Liver (tissue), 9 donors: ENCODE data around the gene MAT2A. TPM values are rescaled to one million over a fixed set of nuclear protein-coding genes. Genes with fewer than 3 reads are reported as not detected.

Experiments
- DNase-seq: peaks from one replicate; pipeline ENCODE4 v3.0.0-alpha.2; 2017; ENCODE audit warnings: low spot score
- H3K27ac ChIP-seq, 2 donors: one replicate each; pipeline ENCODE4 v1.7.0; 2013; ENCODE audit warnings: inconsistent platforms in 2 of 2, low read length in 2 of 2, control low read depth in 1 of 2, low read depth in 1 of 2, mild to moderate bottlenecking in 1 of 2
- H3K27me3 ChIP-seq, 4 donors: one replicate each; pipeline versions ENCODE4 v1.6.1 to v1.7.0; 2013; ENCODE audit warnings: low read length in 3 of 4, inconsistent platforms in 1 of 4, mild to moderate bottlenecking in 1 of 4, moderate library complexity in 1 of 4; ENCODE audit not compliant: control insufficient read depth in 4 of 4, insufficient read depth in 4 of 4
- H3K36me3 ChIP-seq, 4 donors: one replicate each; pipeline versions ENCODE4 v1.6.1 to v1.7.0; 2013; ENCODE audit warnings: low read length in 3 of 4, mild to moderate bottlenecking in 3 of 4, low read depth in 1 of 4, moderate library complexity in 1 of 4; ENCODE audit not compliant: control insufficient read depth in 4 of 4, insufficient read depth in 3 of 4
- H3K4me1 ChIP-seq, 4 donors: one replicate each; pipeline versions ENCODE4 v1.6.1 to v1.7.0; 2013; ENCODE audit warnings: low read length in 3 of 4, mild to moderate bottlenecking in 3 of 4, moderate library complexity in 1 of 4; ENCODE audit not compliant: control insufficient read depth in 4 of 4, insufficient read depth in 4 of 4
- H3K4me3 ChIP-seq, 3 donors: one replicate each; pipeline versions ENCODE4 v1.6.1 to v1.7.0; 2013; ENCODE audit warnings: low read length in 3 of 3, control low read depth in 1 of 3, low read depth in 1 of 3, mild to moderate bottlenecking in 1 of 3
- H3K9ac ChIP-seq, 2 donors: one replicate each; pipeline ENCODE4 v1.7.0; 2013; ENCODE audit warnings: low read length in 2 of 2, mild to moderate bottlenecking in 2 of 2, moderate library complexity in 2 of 2, control low read depth in 1 of 2, low read depth in 1 of 2
- H3K9me3 ChIP-seq, 4 donors: one replicate each; pipeline versions ENCODE4 v1.6.1 to v1.7.0; 2013; ENCODE audit warnings: low read length in 3 of 4; ENCODE audit not compliant: control insufficient read depth in 4 of 4
- ATF3 ChIP-seq: IDR thresholded peaks from 2 replicates; pipeline ENCODE4 v1.6.1; 2016; ENCODE audit warnings: antibody characterized with exemption
- CTCF ChIP-seq: fragments of 150-350 bp; IDR thresholded peaks from 2 replicates; pipeline ENCODE4 v1.5.1; 2017; ENCODE audit warnings: improper control_type of control experiment, low read depth, low read length; ENCODE audit not compliant: missing input control
- FOXA2 ChIP-seq: IDR thresholded peaks from 2 replicates; pipeline ENCODE4 v1.6.1; 2016; ENCODE audit warnings: antibody characterized with exemption
- GABPA ChIP-seq, 2 donors: IDR thresholded peaks in 1 of 2; conservative IDR thresholded peaks in 1 of 2; 2 replicates each; pipeline ENCODE4 v1.6.1; 2016; ENCODE audit warnings: antibody characterized with exemption in 2 of 2, mild to moderate bottlenecking in 1 of 2, moderate library complexity in 1 of 2
- HNF4A ChIP-seq, 2 donors: conservative IDR thresholded peaks; 2 replicates each; pipeline ENCODE4 v1.6.1; 2016; ENCODE audit warnings: antibody characterized with exemption in 2 of 2, mild to moderate bottlenecking in 2 of 2
- HNF4G ChIP-seq: IDR thresholded peaks from 2 replicates; pipeline ENCODE4 v1.6.1; 2016; ENCODE audit warnings: antibody characterized with exemption
- MAX ChIP-seq: IDR thresholded peaks from 2 replicates; pipeline ENCODE4 v1.6.1; 2016; ENCODE audit warnings: antibody characterized with exemption
- NR2F2 ChIP-seq: IDR thresholded peaks from 2 replicates; pipeline ENCODE4 v1.6.1; 2016; ENCODE audit warnings: antibody characterized with exemption
- RAD21 ChIP-seq, 2 donors: IDR thresholded peaks; 2 replicates each; pipeline ENCODE4 v1.6.1; 2016; ENCODE audit warnings: antibody characterized with exemption in 2 of 2, mild to moderate bottlenecking in 2 of 2
- REST ChIP-seq: IDR thresholded peaks from 2 replicates; pipeline ENCODE4 v1.6.1; 2016; ENCODE audit warnings: antibody characterized with exemption, mild to moderate bottlenecking
- RXRA ChIP-seq, 2 donors: IDR thresholded peaks; 2 replicates each; pipeline ENCODE4 v1.6.1; 2017 to 2018; ENCODE audit warnings: antibody characterized with exemption in 2 of 2, mild to moderate bottlenecking in 1 of 2
- SP1 ChIP-seq: IDR thresholded peaks from 2 replicates; pipeline ENCODE4 v1.6.1; 2018; ENCODE audit warnings: antibody characterized with exemption, mild to moderate bottlenecking
- TAF1 ChIP-seq: conservative IDR thresholded peaks from 2 replicates; pipeline ENCODE4 v1.6.1; 2016; ENCODE audit warnings: antibody characterized with exemption, mild to moderate bottlenecking
- YY1 ChIP-seq: IDR thresholded peaks from 2 replicates; pipeline ENCODE4 v1.6.1; 2016; ENCODE audit warnings: antibody characterized with exemption, mild to moderate bottlenecking
- ZBTB33 ChIP-seq: IDR thresholded peaks from 2 replicates; pipeline ENCODE4 v1.6.1; 2016; ENCODE audit warnings: antibody characterized with exemption
- WGBS: extraction: QIAGEN DNeasy Blood & Tissue Kit; methylation state at CpG from one replicate; pipeline ENCODE4 v1.1.7; 2013; 5-methylcytosine and 5-hydroxymethylcytosine counted together
- polyA plus RNA-seq, 2 donors: library from polyadenylated mRNA; stranded (reverse) in 1 of 2; unstranded in 1 of 2; fragments of 200-250 nt in 1 of 2; fragments of >200 nt in 1 of 2; fragmentation: Nextera tagmentation in 1 of 2; extraction: Ambion mirVana in 1 of 2; gene quantifications; one replicate each; pipeline versions ENCODE4 v1.2.1 to v1.2.3, GENCODE V29; 2013 to 2015
- total RNA-seq, 2 donors: library from RNA; depleted of rRNA; stranded (reverse); fragments of >200 nt; gene quantifications; one replicate each; pipeline ENCODE4 v1.2.3, GENCODE V29; 2014
- donor health status: healthy.
- donor health status: healthy.
- donor health status: healthy.
- donor health status: healthy.
- donor health status: healthy.

Gene MAT2A
- total and polyA plus RNA-seq, 4 donors = 48.3 to 104 (median 79.9) TPM

GRCh38 chr2:85541262-85541661, 2.3 kb downstream of the MAT2A start:
- Histone ChIP-seq H3K9ac (no peak overlapping the region), H3K9me3 (no peaks in the 10 kb centered on the region), H3K36me3 (peaks cover 0 to 41% (median 31%) of the 10 kb centered on the region in 4 donors), H3K4me1 (peaks cover 1 to 36% (median 22%) of the 10 kb centered on the region in 4 donors), H3K4me3 (peak overlapping the region; percentile 67 to 97 (median 94)), H3K27me3 (no peaks in the 10 kb centered on the region), H3K27ac (no peak overlapping the region)
- no peak for DNase-seq
- 47% methylated on average over 4 of the region's 4 CpGs for WGBS
- no peak for TF ChIP-seq ZBTB33
- no peak for TF ChIP-seq HNF4A (conservative IDR thresholded peaks at IDR 0.05)
- TF ChIP-seq HNF4G = no peak
- no peak for TF ChIP-seq REST
- no peak for TF ChIP-seq CTCF
- no peak for TF ChIP-seq TAF1
- TF ChIP-seq ATF3 = no peak
- TF ChIP-seq YY1 = no peak
- no peak for TF ChIP-seq MAX
- TF ChIP-seq SP1 = no peak
- TF ChIP-seq GABPA (IDR thresholded peaks at IDR 0.05 in 1 of 2, conservative IDR thresholded peaks at IDR 0.05 in 1 of 2) = no peak
- TF ChIP-seq RXRA (IDR thresholded peaks at IDR 0.05) = no peak
- TF ChIP-seq NR2F2 = no peak
- TF ChIP-seq FOXA2 = no peak
- no peak for TF ChIP-seq RAD21 (IDR thresholded peaks at IDR 0.05)
